HG03521 (cell line): ENCODE measurements around the gene IDE.
"Not testable (repeated sequence)": the region's sequence is repeated elsewhere in the genome, so short reads cannot be mapped to it uniquely, and the experiment has no call there.

ENCODE experiments used
- ATAC-seq: cut with Tn5 transposase; IDR thresholded peaks from one replicate; pipeline ENCODE4 v1.9.1; 2021; ENCODE audit warnings: mild to moderate bottlenecking, moderate library complexity; ENCODE audit not compliant: unreplicated experiment

The IDE gene

DNA sequence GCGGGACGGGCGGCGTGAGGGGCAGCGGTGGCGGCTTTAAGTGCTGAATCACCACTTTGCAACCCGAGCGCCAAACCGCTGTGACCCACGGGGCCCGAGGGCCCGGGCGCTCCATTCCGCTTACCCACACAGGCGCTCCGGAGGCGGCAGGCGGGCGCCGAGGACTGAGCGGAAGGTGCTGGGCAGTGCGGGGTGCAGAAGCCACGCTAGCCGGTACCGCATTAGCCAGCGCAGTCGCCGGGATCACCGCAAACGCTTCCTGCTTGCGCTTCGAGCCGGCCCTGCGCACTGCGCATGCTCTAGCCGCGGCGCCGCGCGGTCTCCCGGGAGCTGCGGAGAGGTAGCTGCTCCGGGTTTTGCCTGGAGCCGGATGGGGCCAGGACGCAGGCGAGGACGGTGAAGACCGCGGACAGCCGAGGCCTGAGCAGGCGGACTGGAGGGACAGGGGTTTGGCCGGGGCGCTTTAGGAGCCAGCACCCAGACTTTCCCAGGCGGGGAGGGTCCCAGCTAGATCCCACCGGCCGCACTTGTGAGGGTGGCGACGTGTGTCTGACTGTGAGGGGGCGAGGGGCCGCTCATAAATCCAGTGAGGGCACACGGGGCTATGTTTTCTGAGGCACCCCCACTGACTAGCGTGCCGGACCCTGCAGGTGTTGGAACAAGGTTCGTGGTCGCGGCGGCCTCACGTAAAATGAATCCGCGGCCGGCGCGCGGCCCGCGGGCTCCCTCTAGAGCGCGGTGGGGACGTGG is at the start of gene IDE:
IDE (minus strand) TSS at position 296 of the 750 bp plus-strand sequence; CDS start at position 222, 74 bp downstream.
- ATAC-seq, result peak; percentile 74

DNA sequence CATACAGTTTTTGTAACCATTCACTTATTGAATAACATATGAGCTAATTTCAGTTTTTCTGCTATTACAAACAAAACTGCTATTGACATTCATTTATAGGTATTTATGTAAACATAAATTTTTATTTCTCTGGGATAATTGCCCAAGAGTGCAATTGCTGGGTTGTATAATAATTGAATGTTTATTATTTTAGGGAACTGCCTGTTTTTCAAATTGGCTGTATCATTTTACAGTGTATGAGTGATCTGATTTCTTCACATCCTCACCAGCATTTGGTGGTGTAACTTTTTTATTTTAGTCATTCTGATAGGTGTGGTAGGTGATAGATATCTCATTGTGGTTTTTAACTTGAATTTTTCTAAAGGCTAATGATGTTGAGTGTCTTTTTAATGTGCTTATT is 45.5 kb upstream of the IDE start:
- no peak for ATAC-seq

DNA sequence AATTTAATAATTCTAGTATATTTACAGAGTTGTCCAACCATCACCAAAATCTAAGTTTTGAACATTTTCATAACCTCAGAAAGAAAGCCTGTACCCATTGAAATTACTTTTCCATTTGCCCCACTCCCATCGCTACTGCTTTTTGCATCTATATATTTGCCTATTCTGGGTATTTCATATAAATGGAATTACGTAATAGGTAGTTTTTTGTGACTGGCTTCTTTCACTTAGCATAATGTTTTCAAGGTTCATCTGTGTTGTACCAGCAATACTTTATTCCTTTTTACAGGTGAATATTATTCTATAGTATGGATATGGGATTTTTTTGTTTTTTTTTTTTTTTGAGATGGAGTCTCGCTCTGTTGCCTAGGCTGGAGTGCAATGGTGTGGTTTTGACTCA is 41.6 kb upstream of the IDE start:
- ATAC-seq, result no peak

DNA sequence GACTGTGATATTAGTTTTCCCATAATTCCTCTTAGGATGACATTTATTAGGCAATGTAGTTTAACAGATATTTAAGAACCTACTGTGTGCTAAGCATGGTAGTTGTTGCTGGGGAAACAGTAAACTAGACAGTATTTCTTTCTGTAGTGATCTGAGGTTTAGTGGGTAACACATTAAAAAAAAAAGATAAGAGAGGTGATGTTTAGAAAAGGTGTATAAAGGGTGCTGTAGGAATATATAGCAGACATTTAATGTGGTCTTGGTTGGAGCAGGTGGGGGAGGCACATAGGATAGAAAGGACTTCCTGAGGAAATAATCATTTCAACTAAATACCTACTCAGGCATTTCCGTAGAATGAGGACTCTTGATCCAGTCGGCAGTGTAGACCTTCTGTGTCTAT is 30.9 kb upstream of the IDE start:
- no peak for ATAC-seq

DNA sequence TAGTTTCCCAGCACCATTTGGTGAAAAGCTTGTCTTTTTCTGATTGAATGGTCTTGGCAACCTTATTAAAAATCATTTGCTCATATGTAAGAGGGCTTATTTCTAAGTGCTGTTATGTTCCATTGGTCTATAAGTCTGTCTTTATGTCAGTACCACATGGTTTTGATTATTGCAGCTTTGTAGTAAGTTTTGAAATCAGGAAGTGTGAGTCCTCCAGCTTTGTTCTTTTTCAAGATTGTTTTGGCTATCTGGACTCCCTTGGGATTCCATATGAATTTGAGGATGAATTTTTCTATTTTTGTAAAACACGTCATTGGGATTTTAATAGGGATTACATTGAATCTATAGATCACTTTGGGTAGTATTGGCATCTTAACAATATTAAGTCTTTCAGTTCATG is 24.4 kb upstream of the IDE start:
- ATAC-seq, result no peak

DNA sequence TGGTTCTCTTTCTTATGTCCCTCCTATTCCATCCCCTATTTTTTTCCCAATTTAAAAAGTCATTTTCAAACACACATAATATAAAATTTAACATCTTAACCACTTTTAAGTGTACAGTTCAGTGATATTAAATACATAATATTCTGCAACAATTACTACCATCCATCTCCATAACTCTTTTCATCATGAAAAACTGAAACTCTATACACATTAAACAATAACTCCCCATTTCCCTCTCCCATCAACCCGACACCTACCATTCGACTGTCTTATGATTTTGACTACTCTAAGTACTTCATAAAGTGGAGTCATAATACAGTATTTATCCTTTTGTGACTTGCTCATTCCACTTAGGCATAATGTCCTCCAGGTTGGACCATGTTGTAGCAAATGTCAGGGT is 21.6 kb upstream of the IDE start:
- ATAC-seq, result no peak

DNA sequence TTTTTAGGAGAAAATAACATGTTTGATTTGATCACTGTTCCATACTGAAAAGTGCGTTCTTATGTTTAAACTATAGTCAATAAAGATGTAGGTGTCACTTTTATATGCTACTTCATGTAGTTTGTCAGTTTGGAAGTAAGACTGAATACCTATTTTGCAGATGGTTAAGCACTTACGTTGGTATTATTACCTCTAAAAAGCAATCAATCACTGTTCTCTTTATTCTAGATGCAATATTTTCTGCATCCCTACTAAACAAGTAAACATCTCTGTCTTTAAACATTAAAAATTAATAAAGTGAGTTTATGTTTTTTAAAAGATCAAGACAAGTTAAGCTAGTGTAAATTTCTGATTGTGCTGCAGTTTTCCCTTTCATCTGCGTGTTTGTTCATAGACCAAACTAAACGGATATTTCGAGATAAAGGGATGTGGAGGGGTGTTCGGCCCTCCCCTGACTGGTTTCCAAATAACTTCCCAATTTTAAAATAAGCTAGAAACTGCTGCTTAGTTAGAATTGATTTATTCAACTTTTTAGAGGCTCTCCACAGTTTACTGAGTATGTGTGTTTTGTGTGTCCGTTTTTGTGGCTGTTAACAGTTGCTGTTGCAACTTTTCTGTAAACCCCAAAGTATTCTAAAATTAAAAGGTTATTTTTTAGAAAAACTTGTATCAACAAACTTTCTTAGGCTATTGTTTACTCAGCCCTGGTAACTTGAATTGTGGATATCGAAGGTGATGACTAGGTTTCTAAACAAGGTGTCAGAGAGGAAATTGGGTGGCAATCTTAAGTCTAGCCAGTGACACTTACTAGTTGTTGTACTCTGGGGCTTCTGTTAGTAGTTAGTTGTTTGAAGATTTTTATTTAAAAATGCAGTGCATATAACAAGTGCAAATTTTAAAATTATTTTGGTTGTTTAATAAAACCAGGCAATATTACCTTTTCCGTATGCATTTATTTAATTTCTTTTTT is 20.0 kb upstream of the IDE start:
- no peak for ATAC-seq

DNA sequence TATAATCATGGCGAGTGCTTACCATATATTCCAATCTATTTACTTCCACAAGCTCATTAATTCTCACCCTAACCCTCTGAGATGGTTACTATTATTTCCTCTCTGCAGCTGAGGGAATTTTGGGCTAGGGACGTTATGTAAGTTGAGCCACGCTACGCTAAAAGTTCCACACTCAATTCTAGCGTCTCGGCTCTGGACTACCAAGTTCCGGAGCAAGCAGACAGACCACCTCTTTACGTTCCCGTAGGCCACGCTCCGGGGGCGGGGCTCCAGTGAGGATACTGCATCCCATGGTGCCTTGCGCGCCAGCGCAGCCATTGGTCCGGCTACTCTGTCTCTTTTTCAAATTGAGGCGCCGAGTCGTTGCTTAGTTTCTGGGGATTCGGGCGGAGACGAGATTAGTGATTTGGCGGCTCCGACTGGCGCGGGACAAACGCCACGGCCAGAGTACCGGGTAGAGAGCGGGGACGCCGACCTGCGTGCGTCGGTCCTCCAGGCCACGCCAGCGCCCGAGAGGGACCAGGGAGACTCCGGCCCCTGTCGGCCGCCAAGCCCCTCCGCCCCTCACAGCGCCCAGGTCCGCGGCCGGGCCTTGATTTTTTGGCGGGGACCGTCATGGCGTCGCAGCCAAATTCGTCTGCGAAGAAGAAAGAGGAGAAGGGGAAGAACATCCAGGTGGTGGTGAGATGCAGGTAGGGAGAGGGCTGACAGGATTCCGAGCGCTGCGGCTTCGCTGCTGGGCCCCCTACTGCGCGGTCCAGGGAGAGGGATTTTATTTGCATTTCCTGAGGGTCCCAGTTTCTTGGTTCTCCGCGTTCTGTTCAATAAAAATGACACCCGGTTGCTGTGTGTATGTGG is 19.1 kb upstream of the IDE start, which contains the start of gene KIF11:
KIF11 (plus strand) TSS at position 370 of the 858 bp plus-strand sequence; CDS start at position 616, 246 bp downstream.
- peak; percentile 80 for ATAC-seq

DNA sequence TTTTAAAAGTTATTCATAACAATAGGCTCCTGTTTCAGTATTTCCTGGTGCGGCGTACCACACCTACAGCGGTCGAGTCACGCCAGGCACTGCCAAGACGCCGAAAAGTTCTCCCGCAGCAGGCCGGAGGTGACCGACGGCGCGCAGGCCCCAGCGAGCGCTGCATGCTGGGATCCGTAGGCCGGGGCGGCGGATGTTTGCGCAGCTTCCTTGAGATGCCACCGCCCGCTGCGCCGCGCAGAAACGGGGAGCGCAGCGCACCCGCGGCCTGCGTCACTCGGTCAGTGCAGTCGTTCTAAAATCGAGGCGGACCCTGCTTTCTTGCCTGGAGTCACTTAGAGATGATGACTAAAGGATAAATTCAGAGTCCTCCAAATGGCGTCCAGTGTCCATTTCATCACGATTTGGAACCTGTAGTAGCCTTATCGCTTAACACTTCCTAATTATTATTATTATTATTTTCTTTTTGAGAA is 17.7 kb upstream of the IDE start:
- ATAC-seq, result peak; percentile 68

DNA sequence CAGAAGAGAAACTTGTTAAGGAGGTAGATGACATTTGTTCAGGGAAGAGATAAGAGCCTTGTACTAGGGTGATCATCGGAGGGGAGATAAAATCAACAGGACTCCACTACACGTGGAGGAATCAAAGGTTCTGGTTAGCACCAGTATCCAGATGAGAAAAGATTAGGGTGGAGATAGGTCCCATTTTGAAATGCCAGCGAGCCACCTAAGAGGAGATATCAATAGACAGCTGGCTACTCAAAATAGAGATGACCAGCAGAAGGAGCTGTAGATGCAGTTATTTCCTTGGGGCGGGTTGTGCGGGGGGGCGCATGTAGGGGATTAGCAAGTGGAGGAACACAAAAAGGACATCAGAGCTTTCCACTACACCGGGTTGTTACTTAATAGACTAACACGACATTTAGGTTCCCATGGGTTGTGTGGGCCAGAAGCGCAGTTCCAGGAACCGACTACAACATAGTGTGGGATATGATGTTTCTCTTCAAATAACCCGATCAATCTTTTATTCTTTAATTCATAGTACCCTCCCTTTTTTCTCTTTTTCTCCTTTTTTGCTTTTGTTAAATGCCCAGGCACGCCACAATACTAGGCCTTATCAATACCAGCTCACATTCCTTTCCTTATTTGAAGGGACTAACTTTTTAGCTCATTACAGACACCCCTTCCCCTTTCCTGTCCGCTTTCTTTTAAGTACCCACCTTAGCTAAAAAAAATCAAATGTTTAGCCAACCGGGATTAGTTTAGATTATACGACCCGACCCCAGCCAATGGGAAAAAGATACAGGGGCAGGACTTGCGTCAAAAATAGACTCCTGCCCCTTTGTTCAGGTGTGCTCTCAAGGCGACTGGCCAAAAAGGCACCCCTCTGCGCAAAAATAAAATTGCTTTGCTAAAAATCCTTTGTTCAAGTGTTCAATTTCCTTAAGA is 17.0 kb upstream of the IDE start:
- no peak for ATAC-seq

DNA sequence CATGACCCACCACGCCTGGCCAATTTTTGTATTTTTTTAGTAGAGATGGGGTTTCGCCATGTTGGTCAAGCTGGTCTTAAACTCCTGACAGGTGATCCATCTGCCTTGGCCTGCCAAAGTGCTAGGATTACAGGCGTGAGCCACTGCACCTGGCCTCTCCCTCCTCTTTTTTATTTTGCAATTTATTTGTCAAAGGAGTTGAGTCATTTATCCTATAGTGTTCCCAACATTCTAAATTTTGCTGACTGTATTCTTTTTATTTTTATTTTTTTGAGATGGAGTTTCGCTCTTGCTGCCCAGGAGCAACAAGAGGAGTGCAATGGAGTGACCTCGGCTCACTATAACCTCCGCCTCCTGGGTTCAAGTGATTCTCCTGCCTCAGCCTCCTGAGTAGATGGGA is 8.5 kb upstream of the IDE start:
- not testable (repeated sequence) for ATAC-seq

DNA sequence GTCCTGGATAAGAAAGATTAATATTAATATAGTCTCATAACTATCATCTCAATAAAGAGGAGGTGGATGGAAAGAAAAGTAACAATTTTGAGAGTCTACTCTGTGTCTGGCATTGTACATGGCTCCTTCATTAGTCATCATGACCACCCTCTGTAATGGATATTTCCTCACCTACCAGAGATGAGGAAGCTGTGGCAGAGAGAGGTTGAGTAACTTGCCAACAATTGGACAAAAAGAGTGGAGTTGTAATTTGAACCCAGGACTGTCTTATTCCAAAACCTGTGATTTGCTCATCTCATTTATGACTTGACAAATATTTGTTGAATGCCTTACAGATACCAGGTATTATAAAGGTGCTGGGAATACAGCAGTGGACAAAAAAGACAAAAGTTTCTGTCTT is 2.1 kb upstream of the IDE start:
- ATAC-seq, result no peak

DNA sequence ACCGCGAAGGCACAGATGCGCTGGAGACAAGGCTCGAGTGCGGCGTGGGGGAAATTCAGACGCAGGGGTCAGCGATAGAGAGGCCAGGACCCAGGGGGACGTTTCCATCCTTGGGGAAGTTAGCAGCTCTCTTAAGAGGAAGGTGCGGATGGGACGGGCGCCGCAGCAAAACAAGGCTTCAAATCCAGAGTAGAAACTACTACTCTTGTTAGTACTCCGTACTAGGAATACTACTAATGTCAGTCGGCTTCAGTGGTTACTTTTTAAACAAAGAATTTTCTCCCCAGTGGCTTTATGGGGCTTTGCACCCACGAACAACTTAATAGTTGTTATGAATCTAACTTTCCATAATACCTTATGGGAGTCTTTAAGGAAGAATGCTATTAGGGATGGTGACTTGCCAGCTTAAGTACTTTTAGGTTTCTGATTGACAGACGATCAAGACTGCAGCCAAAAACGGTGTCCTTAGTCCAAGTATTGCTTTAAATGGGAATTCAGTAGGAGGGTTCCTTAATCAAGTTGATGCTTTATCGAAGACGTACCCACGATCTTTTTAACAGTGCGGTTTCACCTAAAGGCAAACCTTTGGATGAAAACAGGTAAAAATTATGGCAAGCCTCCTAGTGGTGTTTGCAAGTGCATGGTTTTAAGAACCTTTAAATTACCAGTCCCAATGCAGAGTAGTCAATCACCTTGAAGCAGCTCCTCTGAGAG is 812 bp upstream of the IDE start:
- ATAC-seq, result no peak

DNA sequence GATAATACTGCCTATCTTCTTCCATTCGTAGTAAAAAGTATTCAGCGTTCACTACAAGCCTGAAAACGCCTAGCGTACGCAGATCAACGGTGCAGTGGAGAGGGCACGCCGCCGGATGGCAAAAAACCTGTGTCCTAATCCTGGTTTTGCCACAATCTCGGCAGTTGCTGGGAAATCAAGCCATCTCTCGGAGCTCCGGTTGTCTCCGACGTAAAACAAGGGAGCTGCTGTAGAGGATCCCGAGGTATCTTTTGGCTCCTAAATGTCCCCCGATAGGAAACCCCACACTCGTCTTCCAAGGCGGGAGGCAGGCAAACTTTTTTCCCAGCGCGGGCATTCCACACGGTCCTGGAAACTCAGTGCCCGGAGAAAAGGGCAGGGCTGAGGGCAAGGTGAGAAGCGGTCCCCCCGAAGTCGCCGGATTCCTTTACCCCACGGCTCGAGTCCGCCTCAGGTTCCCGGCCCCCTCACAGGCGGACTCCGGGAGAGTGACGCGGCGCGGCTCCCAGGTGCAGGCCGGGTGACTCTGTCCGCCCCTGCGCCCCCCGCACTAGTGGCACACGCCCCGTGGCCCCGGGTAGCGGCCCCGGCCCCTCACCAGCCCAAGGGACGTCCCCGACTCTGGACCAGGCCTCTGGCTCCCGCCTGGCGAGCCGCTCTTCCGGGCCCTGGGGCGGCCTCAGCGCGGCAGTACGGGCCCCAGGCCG is 649 bp downstream of the IDE start:
- ATAC-seq, result no peak

DNA sequence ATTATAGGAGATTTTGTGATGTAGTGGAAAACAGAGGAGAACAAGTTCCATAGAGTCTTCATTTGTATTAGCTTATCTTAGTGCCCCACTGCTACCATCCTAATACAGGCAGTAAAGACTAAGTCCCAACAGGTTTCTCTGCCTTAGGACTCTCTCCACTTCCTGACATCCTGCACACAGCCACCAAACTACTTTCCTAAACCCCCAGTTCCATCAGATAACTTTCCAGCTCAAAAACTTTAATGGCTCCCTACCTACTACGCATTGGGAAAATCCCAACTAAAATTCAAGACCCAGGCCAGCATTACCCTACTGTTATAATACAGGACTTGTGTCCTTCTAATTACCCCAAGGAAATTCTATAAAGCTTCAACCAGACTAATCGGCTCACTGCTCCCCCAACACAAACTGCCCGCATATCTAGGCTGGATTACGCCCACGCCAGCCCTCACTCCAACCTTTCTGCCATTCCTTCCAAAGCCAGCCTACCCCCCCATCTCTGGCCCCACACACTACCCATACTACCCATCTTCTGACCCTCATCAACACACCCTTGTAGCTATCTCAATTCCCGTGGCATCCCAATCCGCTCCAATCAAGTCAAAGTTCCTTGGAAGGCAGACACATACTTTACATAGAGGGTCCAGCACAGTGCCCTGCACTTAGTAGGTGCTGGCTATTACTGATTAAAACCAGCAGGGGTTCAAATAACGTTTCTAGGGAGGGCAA is 1.4 kb downstream of the IDE start:
- ATAC-seq, result no peak

DNA sequence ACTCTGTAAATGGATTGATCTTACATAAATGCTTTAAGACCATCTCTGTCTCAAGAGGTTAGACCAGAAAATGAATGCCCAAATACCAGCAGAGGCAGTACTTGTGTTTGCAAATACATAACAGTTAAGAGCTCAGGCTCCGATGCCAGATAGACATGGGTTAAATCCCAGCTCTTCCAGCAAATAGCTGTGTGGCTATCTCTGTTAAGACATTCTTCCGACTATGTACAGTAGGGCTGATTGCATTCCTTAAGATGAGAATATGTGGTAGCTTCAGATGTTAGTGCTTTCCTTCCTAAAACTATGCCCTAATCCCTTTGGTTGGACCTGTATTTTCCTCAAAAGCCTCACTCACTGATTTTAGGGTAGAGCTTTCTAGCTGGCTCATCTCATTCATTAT is 2.2 kb downstream of the IDE start:
- ATAC-seq, result no peak

DNA sequence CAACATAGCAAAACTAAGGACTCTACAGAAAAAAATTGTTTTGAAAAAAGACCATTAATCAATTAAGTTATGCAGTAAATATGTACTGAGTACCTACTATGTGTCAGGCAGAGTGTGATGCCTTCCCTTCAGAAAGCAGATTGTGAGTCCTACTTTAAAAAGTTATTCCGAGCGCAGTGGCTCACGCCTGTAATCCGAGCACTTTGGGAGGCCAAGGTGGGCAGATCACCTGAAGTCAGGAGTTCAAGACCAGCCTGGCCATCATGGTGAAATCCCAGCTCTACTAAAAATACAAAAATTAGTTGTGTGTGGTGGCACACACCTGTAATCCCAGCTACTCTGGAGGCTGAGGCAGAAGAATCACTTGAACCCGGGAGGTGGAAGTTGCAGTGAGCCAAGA is 4.2 kb downstream of the IDE start:
- not testable (repeated sequence) for ATAC-seq

DNA sequence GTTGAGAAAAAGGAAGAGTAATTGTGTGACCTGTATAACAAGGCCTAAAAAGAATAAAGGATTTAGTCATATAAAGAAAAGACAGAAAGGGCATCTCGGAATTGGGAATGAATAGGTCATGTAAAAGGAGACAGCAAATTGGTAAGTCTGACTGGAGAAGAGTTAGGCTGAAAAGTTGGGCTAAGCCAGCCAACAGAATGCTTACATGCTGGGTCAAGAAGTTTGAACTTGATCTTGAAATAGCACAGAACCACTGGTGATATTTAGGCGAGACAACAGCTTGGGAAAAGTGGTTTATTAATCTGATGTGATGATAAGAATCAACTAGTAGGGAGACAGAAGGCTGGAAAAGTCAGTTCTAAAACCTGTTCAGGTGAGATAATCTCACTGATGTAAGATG is 4.8 kb downstream of the IDE start:
- no peak for ATAC-seq
